Lung (tissue), 12 donors: Measurements from ENCODE around the gene RANBP3L. TPM values are rescaled to one million over a fixed set of nuclear protein-coding genes. Genes with fewer than 3 reads are reported as not detected.

Experiments
- ATAC-seq: fragments of 200-7000 bp; cut with Tn5 transposase; one replicate; pipeline ENCODE4 v1.9.1; 2020; ENCODE audit warnings: moderate number of reproducible peaks; ENCODE audit not compliant: insufficient read depth, low FRiP score
- DNase-seq, 3 donors: peaks; one replicate each; pipeline ENCODE4 v3.0.0-alpha.2; 2013 to 2017
- H3K27ac ChIP-seq, 2 donors: one replicate each; pipeline ENCODE4 v1.5.1; 2013; ENCODE audit warnings: mild to moderate bottlenecking in 2 of 2, moderate library complexity in 2 of 2, control low read depth in 1 of 2, inconsistent platforms in 1 of 2, low read depth in 1 of 2, low read length in 1 of 2
- H3K27me3 ChIP-seq, 3 donors: one replicate each; pipeline ENCODE4 v1.5.1; 2013; ENCODE audit warnings: low read length in 2 of 3; ENCODE audit not compliant: control insufficient read depth in 3 of 3, insufficient read depth in 3 of 3
- H3K36me3 ChIP-seq, 4 donors: one replicate each; pipeline ENCODE4 v1.5.1; 2013; ENCODE audit warnings: low read length in 4 of 4, mild to moderate bottlenecking in 1 of 4, moderate library complexity in 1 of 4; ENCODE audit not compliant: control insufficient read depth in 4 of 4, insufficient read depth in 4 of 4
- H3K4me1 ChIP-seq, 5 donors: one replicate each; pipeline ENCODE4 v1.5.1; 2013; ENCODE audit warnings: low read length in 5 of 5, mild to moderate bottlenecking in 2 of 5, moderate library complexity in 1 of 5; ENCODE audit not compliant: control insufficient read depth in 5 of 5, insufficient read depth in 5 of 5
- H3K4me3 ChIP-seq: one replicate; pipeline ENCODE4 v1.5.1; 2013; ENCODE audit warnings: mild to moderate bottlenecking, control low read depth, moderate library complexity
- H3K9ac ChIP-seq, 2 donors: one replicate each; pipeline ENCODE4 v1.5.1; 2013; ENCODE audit warnings: low read length in 2 of 2, control low read depth in 1 of 2; ENCODE audit not compliant: insufficient read depth in 1 of 2
- H3K9me3 ChIP-seq, 4 donors: one replicate each; pipeline ENCODE4 v1.5.1; 2013; ENCODE audit warnings: low read length in 3 of 4, mild to moderate bottlenecking in 1 of 4, moderate library complexity in 1 of 4; ENCODE audit not compliant: control insufficient read depth in 4 of 4, insufficient read depth in 3 of 4
- WGBS, 2 donors: extraction: QIAGEN DNeasy Blood & Tissue Kit; methylation state at CpG; one replicate each; pipeline ENCODE4 v1.1.7; 2013; 5-methylcytosine and 5-hydroxymethylcytosine counted together
- polyA plus RNA-seq, 2 donors: library from polyadenylated mRNA; stranded (reverse); fragments of 200-250 nt; gene quantifications; one replicate each; pipeline ENCODE4 v1.2.1, GENCODE V29; 2013
- total RNA-seq, 2 donors: library from RNA; depleted of rRNA in 1 of 2; stranded (reverse); fragments of >200 nt in 1 of 2; gene quantifications; one replicate each; pipeline ENCODE4 v1.2.1, GENCODE V29; 2014 to 2021
- TF ChIP-seq, protein P1 (sequence below): IDR thresholded peaks from 2 replicates; pipeline ENCODE4 v1.5.1; 2012; ENCODE audit warnings: mild to moderate bottlenecking; ENCODE audit errors: control extremely low read depth, extremely low read depth
- donor health status: control.
- donor health status: control.
- donor health status: Bipolar disorder and iron deficiency.
- donor health status: healthy.
- donor health status: DM: yes; HTN: yes; CAD: no.

RANBP3L gene
- total and polyA plus RNA-seq, 4 donors = 0.08 to 2.3 (median 0.66) TPM

DNA sequence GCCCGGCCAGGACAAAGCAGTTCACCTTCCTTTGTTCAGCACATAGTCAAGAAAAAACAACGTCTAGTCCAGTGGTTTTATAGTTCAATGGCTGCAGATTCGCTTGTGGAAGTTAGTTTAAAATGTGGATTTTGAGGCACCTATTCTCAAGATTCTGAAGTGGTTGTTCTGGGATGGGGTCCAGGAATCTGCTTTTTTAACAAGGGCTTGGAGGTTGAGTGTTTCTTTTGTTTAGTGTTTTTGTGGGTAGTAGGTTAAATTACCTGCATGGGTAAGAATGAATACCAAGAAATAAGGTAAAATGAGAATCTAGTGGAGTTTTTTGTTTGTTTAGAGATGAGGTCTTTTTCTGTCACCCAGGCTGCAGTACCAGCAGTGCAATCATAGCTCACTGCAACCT lies 31.5 kb downstream of the RANBP3L start:
- WGBS, 2 donors = 72 to 88% methylated on average over 3 of the region's 3 CpGs
- ATAC-seq (no peak), DNase-seq (peak in 2 of 3 donors; percentile 15 to 23)

DNA sequence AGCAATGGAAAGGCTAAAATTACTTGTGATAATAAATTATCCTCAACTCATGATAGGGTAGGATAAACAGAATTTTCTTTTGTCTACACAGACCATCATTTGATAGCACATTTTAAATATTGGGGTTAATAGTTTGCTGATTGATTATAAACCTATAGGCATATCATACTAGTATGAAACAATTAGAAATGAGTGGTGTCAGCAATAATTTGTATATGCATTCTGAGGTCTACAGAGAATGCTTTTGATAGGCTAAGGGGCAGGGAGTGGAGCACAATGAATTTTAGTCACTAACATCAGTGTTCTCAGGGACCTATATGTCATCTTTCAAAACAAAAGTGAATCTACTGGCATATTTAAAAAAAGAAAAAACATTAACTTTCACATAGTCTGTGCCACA lies 32.2 kb downstream of the RANBP3L start:
- no peaks in the 10 kb centered on the region for H3K9me3 ChIP-seq
- H3K36me3 ChIP-seq = no peaks in the 10 kb centered on the region
- H3K4me3 ChIP-seq = no peak overlapping the region
- ATAC-seq (no peak), DNase-seq (no peak)
- no peaks in the 10 kb centered on the region for H3K27me3 ChIP-seq
- TF ChIP-seq, protein P1, sequence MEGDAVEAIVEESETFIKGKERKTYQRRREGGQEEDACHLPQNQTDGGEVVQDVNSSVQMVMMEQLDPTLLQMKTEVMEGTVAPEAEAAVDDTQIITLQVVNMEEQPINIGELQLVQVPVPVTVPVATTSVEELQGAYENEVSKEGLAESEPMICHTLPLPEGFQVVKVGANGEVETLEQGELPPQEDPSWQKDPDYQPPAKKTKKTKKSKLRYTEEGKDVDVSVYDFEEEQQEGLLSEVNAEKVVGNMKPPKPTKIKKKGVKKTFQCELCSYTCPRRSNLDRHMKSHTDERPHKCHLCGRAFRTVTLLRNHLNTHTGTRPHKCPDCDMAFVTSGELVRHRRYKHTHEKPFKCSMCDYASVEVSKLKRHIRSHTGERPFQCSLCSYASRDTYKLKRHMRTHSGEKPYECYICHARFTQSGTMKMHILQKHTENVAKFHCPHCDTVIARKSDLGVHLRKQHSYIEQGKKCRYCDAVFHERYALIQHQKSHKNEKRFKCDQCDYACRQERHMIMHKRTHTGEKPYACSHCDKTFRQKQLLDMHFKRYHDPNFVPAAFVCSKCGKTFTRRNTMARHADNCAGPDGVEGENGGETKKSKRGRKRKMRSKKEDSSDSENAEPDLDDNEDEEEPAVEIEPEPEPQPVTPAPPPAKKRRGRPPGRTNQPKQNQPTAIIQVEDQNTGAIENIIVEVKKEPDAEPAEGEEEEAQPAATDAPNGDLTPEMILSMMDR = no peak
- H3K4me1 ChIP-seq = peaks cover 0 to 39% (median 0%) of the 10 kb centered on the region in 5 donors
- H3K27ac ChIP-seq = no peak overlapping the region
- no peak overlapping the region for H3K9ac ChIP-seq

More for the DNA sequence above, 31.5 kb downstream of the RANBP3L start:
- TF ChIP-seq, protein P1 = no peak
- Histone ChIP-seq H3K36me3 (no peaks in the 10 kb centered on the region), H3K9me3 (no peaks in the 10 kb centered on the region), H3K9ac (peak overlapping the region in 1 of 2 donors; percentile 66), H3K27ac (no peak overlapping the region), H3K27me3 (no peaks in the 10 kb centered on the region), H3K4me3 (no peak overlapping the region), H3K4me1 (peaks cover 0 to 41% (median 0%) of the 10 kb centered on the region in 5 donors)

DNA sequence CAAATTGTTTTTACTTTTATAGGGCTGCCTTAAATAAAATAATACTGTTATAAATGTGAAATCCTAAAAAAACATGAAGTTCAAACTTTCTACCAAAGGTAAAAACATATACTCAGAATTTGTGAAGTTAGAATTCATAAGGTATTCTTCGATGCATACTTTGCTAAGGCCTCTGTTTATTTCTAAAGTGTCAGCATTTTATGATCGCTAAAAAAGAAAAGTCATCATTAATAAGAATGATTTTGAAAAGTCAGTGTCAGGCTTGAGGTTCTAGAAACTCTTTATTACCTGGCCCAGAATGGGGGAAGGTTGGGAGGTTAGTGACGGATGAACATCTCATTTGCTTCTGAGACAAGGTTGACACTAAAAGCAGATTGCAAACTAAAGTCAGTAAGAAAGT lies 33.8 kb downstream of the RANBP3L start:
- H3K4me1 ChIP-seq = peaks cover 0 to 26% (median 0%) of the 10 kb centered on the region in 5 donors
- TF ChIP-seq, protein P1 = no peak
- H3K36me3 ChIP-seq = no peaks in the 10 kb centered on the region
- ATAC-seq (no peak), DNase-seq (no peak)
- no peak overlapping the region for H3K4me3 ChIP-seq
- no peaks in the 10 kb centered on the region for H3K9me3 ChIP-seq
- H3K9ac ChIP-seq = no peak overlapping the region
- 94 to 97% methylated on average over 3 of the region's 3 CpGs for WGBS, 2 donors
- no peaks in the 10 kb centered on the region for H3K27me3 ChIP-seq
- H3K27ac ChIP-seq = no peak overlapping the region

DNA sequence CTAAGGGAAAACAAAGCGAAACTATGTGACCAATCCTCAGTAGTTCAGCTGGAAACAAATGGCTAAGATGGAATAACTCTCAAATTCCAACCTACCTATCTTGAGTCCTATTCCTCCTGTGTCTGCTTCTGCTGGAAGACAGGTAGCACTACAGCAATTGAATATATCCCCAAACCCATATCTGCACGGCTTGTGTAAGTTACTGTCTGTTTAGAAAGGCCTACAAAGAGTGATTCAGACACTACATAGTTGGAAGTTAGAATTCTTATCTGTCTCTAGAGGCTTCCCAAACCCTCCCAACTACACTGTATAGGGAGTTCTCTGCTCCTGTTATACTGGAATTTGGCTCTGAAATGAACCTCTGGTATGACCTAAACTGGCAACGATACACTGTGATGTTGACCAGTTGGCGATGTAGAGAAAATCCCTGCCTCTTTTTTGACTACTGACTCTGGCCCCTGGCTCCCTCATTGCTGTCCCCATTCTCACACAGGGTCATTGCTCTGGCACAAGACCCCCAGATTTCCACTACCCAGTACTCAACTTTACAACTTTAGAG lies 37.4 kb downstream of the RANBP3L start:
- TF ChIP-seq, protein P1 = no peak
- DNase-seq (no peak), ATAC-seq (no peak)
- Histone ChIP-seq H3K27ac (no peak overlapping the region), H3K4me1 (peaks cover 0 to 4% (median 0%) of the 10 kb centered on the region in 5 donors), H3K4me3 (no peak overlapping the region), H3K36me3 (no peaks in the 10 kb centered on the region), H3K9me3 (no peaks in the 10 kb centered on the region), H3K27me3 (no peaks in the 10 kb centered on the region), H3K9ac (no peak overlapping the region)
- 90 to 93% methylated on average over 4 of the region's 4 CpGs for WGBS, 2 donors
